ENCODE measurements around the gene UBXN2A. TPM values are rescaled to one million over a fixed set of nuclear protein-coding genes. Genes with fewer than 3 reads are reported as not detected.

Gene UBXN2A
- total RNA-seq, 2 experiments from 2014 or later: 11.8 to 12.8 TPM

Other genes with a start within 250 kb of the UBXN2A start
- 10 to 100 TPM; 11.0 to 13.1 TPM for gene ATAD2B, start 13.3 kb upstream of the UBXN2A start, total RNA-seq
- under 1 TPM in 1 of 2 experiments, not detected in 1; 0.25 TPM for gene MFSD2B, start 69.6 kb downstream of the UBXN2A start, total RNA-seq
- gene WDCP, start 106.9 kb downstream of the UBXN2A start, total RNA-seq: 10 to 100 TPM; 27.1 to 30.9 TPM
- 1 to 10 TPM; 3.1 to 3.2 TPM for gene FKBP1B, start 109.3 kb downstream of the UBXN2A start, total RNA-seq
- gene SF3B6, start 135.9 kb downstream of the UBXN2A start, total RNA-seq: 100 to 1,000 TPM; 147 to 151 TPM
- gene TP53I3, start 144.4 kb downstream of the UBXN2A start, total RNA-seq: 1 to 10 TPM; 2.0 to 3.0 TPM
- under 1 TPM in 1 of 2 experiments, not detected in 1; 0.40 TPM for gene PFN4, start 182.9 kb downstream of the UBXN2A start, total RNA-seq
- 1 to 10 TPM; 4.2 TPM for gene FAM228B, start 183.0 kb downstream of the UBXN2A start, total RNA-seq
- not detected for gene FAM228A, start 234.6 kb downstream of the UBXN2A start, total RNA-seq